ENCODE results near the gene YJU2. TPM values are rescaled to one million over a fixed set of nuclear protein-coding genes. Genes with fewer than 3 reads are reported as not detected.

The YJU2 gene
- total RNA-seq, 1 experiment from 2014 or later: 26.9 TPM

DNA sequence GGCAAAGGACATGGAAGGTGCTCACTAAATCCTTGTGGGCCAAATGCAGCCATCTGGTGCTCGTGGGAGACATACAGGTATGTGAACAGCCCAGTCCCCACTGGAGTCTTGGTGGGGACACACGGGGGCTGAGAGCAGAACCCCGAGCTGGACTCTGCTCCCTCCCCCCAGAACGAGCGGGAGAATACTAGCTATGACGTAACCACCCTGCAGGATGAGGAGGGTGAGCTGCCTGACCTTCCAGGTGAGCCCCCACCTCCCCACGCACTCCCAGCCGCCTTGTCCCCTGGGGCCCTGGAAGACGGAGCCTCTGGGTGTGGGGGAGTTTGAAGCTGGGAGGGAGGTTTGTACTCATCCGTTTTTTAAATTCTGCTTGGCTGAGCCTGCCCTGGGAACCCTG is 31.1 kb upstream of the YJU2 start:
- H3K4me2 ChIP-seq (ENCODE audit: low read length): no peak overlapping the region
- CTCF ChIA-PET: no interaction called here
- intact Hi-C loops (cut with micrococcal nuclease): no loop called here

More for the DNA sequence above, 31.1 kb upstream of the YJU2 start:
- RAD21 ChIA-PET (ENCODE audit: low non-redundant PET in 1 of 2, low total read pairs in 2 of 2, uncharacterized antibody in 2 of 2, unreplicated experiment in 2 of 2): no interaction called here
- H4K20me1 ChIP-seq (ENCODE audit: insufficient read depth): no peaks in the 10 kb centered on the region
- H3K36me3 ChIP-seq (ENCODE audit: control insufficient read depth in 1 of 2, insufficient read depth in 2 of 2, low read length in 2 of 2): no peaks in the 10 kb centered on the region
- no peak overlapping the region for H3K4me3 ChIP-seq (replicated peaks in 1 of 2; ENCODE audit: low read depth in 1 of 2, low read length in 2 of 2)
- POLR2A ChIA-PET: no interaction called here
- no peak for ATAC-seq
- H3K79me2 ChIP-seq (ENCODE audit: insufficient read depth, low read length): no peaks in the 10 kb centered on the region
- peaks cover 9 to 20% of the 10 kb centered on the region in 2 experiments for H3K4me1 ChIP-seq (ENCODE audit: control insufficient read depth in 1 of 2, insufficient read depth in 2 of 2, low read length in 2 of 2)
- TF ChIP-seq TCF7L2 (IDR thresholded peaks at IDR 0.05; ENCODE audit: borderline replicate concordance, extremely low read depth, insufficient read depth, insufficient read length) (no peak), POLR2AphosphoS5 (IDR thresholded peaks at IDR 0.05; ENCODE audit: low read depth, low read length) (no peak), JUND (IDR thresholded peaks at IDR 0.05) (no peak), ZNF274 (IDR thresholded peaks at IDR 0.05; ENCODE audit: low read depth, low read length) (no peak), ZFX (IDR thresholded peaks at IDR 0.05) (no peak), MAX (IDR thresholded peaks at IDR 0.05) (no peak), SP1 (IDR thresholded peaks at IDR 0.05; ENCODE audit: low read depth) (no peak), SIN3A (IDR thresholded peaks at IDR 0.05; ENCODE audit: low read depth) (no peak), CBX3 (IDR thresholded peaks at IDR 0.05; ENCODE audit: low read depth) (no peak), ELF1 (IDR thresholded peaks at IDR 0.05; ENCODE audit: borderline replicate concordance, low read depth) (no peak), POLR2A (IDR thresholded peaks at IDR 0.05; ENCODE audit: borderline replicate concordance, extremely low read depth, insufficient read depth, insufficient read length) (no peak), FOSL1 (IDR thresholded peaks at IDR 0.05; ENCODE audit: low read depth) (no peak), SRF (IDR thresholded peaks at IDR 0.05; ENCODE audit: low read depth) (no peak), CEBPB (IDR thresholded peaks at IDR 0.05; ENCODE audit: low read depth) (no peak), EGR1 (IDR thresholded peaks at IDR 0.05; ENCODE audit: low read depth) (no peak), REST (IDR thresholded peaks at IDR 0.05; ENCODE audit: low read depth) (no peak), EZH2phosphoT487 (IDR thresholded peaks at IDR 0.05; ENCODE audit: borderline replicate concordance) (no peak), YY1 (IDR thresholded peaks at IDR 0.05; ENCODE audit: extremely low read depth, insufficient replicate concordance, low read depth, low read length) (no peak)
- TF ChIP-seq, protein P1, sequence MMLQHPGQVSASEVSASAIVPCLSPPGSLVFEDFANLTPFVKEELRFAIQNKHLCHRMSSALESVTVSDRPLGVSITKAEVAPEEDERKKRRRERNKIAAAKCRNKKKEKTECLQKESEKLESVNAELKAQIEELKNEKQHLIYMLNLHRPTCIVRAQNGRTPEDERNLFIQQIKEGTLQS (IDR thresholded peaks at IDR 0.05): no peak
- TF ChIP-seq, protein P2, sequence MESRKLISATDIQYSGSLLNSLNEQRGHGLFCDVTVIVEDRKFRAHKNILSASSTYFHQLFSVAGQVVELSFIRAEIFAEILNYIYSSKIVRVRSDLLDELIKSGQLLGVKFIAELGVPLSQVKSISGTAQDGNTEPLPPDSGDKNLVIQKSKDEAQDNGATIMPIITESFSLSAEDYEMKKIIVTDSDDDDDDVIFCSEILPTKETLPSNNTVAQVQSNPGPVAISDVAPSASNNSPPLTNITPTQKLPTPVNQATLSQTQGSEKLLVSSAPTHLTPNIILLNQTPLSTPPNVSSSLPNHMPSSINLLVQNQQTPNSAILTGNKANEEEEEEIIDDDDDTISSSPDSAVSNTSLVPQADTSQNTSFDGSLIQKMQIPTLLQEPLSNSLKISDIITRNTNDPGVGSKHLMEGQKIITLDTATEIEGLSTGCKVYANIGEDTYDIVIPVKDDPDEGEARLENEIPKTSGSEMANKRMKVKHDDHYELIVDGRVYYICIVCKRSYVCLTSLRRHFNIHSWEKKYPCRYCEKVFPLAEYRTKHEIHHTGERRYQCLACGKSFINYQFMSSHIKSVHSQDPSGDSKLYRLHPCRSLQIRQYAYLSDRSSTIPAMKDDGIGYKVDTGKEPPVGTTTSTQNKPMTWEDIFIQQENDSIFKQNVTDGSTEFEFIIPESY (IDR thresholded peaks at IDR 0.05; ENCODE audit: extremely low read depth, insufficient replicate concordance, low read length): no peak
- no peak overlapping the region for H3K27ac ChIP-seq (ENCODE audit: low read depth, low read length)
- H3K27me3 ChIP-seq (ENCODE audit: insufficient read depth, low read length): no peaks in the 10 kb centered on the region
- no peaks in the 10 kb centered on the region for H3K9me2 ChIP-seq (ENCODE audit: insufficient read depth)
- no peaks in the 10 kb centered on the region; a peak in 1 of 4 replicates for H3K9me3 ChIP-seq (ENCODE audit: control insufficient read depth in 1 of 2, insufficient read depth in 1 of 2, low read depth in 1 of 2, low read length in 2 of 2)
- no peak overlapping the region for H2AFZ ChIP-seq (ENCODE audit: low read depth, low read length, poor library complexity, severe bottlenecking)
- H3K9ac ChIP-seq (ENCODE audit: low read length): no peak overlapping the region
- no peak for DNase-seq (ENCODE audit: low read depth, low spot score)
- BruUV-seq (replicated peaks): no TSS peak
